OCI-LY7 (cell line): ENCODE data around the gene CRYBB3. TPM values are rescaled to one million over a fixed set of nuclear protein-coding genes. Genes with fewer than 3 reads are reported as not detected.

Source experiments
- BruUV-seq: library from RNA; stranded (reverse); fragments of 400-500 nt; replicated peaks from 2 replicates; lab custom pipeline; 2021; lab: Mats Ljungman, UMichigan
- CTCF ChIA-PET: fragments of 300-600 bp; sonication (Branson Sonifier 250); formaldehyde crosslinking; loops from one replicate; lab custom pipeline; 2022; ENCODE audit warnings: antibody characterized with exemption; ENCODE audit not compliant: unreplicated experiment; lab: Charles Lee
- POLR2A ChIA-PET: fragments of 300-600 bp; sonication (Branson Sonifier 250); formaldehyde crosslinking; loops from one replicate; lab custom pipeline; 2022; ENCODE audit warnings: antibody characterized with exemption; lab: Charles Lee
- DNase-seq: peaks from one replicate; pipeline ENCODE4 v3.0.0-alpha.2; 2015; ENCODE audit warnings: low spot score
- H2AFZ ChIP-seq: fragments of 200-600 bp; sonication (generic), shearing (Covaris generic); 2 replicates; pipeline ENCODE4 v1.6.1; 2014; ENCODE audit warnings: mild to moderate bottlenecking, antibody characterized with exemption, low read length, moderate library complexity
- H3K27ac ChIP-seq: fragments of 200-600 bp; sonication (generic); 2 replicates; pipeline ENCODE4 v1.5.1; 2014; ENCODE audit warnings: mixed run types, low read depth, mild to moderate bottlenecking, moderate library complexity, low read length, inconsistent platforms; ENCODE audit not compliant: poor library complexity, severe bottlenecking
- H3K36me3 ChIP-seq: fragments of 200-600 bp; sonication (generic); 2 replicates; pipeline ENCODE4 v1.6.1; 2014; ENCODE audit warnings: mild to moderate bottlenecking, antibody characterized with exemption, low read length, moderate library complexity, mixed read lengths; ENCODE audit not compliant: insufficient read depth
- H3K4me1 ChIP-seq: fragments of 200-600 bp; sonication (generic); 2 replicates; pipeline ENCODE4 v1.5.1; 2014; ENCODE audit warnings: mild to moderate bottlenecking, low read length; ENCODE audit not compliant: insufficient read depth, poor library complexity, severe bottlenecking
- H3K4me2 ChIP-seq: fragments of 200-600 bp; sonication (generic); 2 replicates; pipeline ENCODE4 v1.6.1; 2014; ENCODE audit warnings: mild to moderate bottlenecking, low read length
- H3K4me3 ChIP-seq: fragments of 200-600 bp; sonication (generic); 2 replicates; pipeline ENCODE4 v1.5.1; 2014; ENCODE audit warnings: mild to moderate bottlenecking, low read depth, low read length; ENCODE audit not compliant: poor library complexity, severe bottlenecking
- H3K79me2 ChIP-seq: fragments of 200-600 bp; sonication (generic); 2 replicates; pipeline ENCODE4 v1.6.1; 2016; ENCODE audit warnings: low read depth, mild to moderate bottlenecking, low read length, moderate library complexity, mixed read lengths; ENCODE audit not compliant: insufficient read depth
- H3K9me2 ChIP-seq: fragments of 200-600 bp; sonication (generic); 2 replicates; pipeline ENCODE4 v1.6.1; 2016; ENCODE audit warnings: mild to moderate bottlenecking, low read length, mixed read lengths; ENCODE audit not compliant: insufficient read depth
- H3K9me3 ChIP-seq: fragments of 200-600 bp; sonication (generic); 2 replicates; pipeline ENCODE4 v1.6.1; 2014; ENCODE audit warnings: mild to moderate bottlenecking, mixed run types, low read length, mixed read lengths
- H4K20me1 ChIP-seq: fragments of 200-600 bp; sonication (generic); 2 replicates; pipeline ENCODE4 v1.6.1; 2014; ENCODE audit warnings: mild to moderate bottlenecking, antibody characterized with exemption, low read length, moderate library complexity, mixed read lengths; ENCODE audit not compliant: insufficient read depth
- CTCF ChIP-seq: fragments of 200-600 bp; sonication (generic); conservative IDR thresholded peaks from 2 replicates; pipeline ENCODE4 v1.5.1; 2014; ENCODE audit warnings: mild to moderate bottlenecking, antibody characterized with exemption, low read length, moderate library complexity, mixed read lengths
- EZH2phosphoT487 ChIP-seq: fragments of 200-600 bp; sonication (generic); IDR thresholded peaks from 2 replicates; pipeline ENCODE4 v1.6.1; 2018; ENCODE audit warnings: low read depth, borderline replicate concordance, mild to moderate bottlenecking, mixed run types, antibody characterized with exemption, low read length, moderate library complexity, mixed read lengths
- intact Hi-C: fragments of 100-400 bp; cut with micrococcal nuclease; formaldehyde crosslinking; loops from one replicate; pipeline ENCODE4 v1.10.0; 2022; ENCODE audit not compliant: unreplicated experiment
- total RNA-seq, 2 experiments: library from RNA; depleted of rRNA in 1 of 2; stranded (reverse); fragments of >200 nt in 1 of 2; shearing (Covaris generic) in 1 of 2; gene quantifications; 2 replicates each; pipeline ENCODE4 v1.2.3, GENCODE V29; 2014 to 2022

CRYBB3 gene
- total RNA-seq, 2 experiments from 2014 or later: not detected

GRCh38 chr22:25176175-25176574 lies 23.5 kb upstream of the CRYBB3 start:
- ChIA-PET CTCF (no interaction called here), POLR2A (interaction anchor here (0.6 kb wide), 1 partner anchor 60 kb away, joined by 3 read pairs; no protein-coding TSS in a partner anchor)
- Histone ChIP-seq H2AFZ (no peak overlapping the region), H3K4me3 (no peak overlapping the region), H3K4me1 (no peaks in the 10 kb centered on the region), H3K9me2 (no peaks in the 10 kb centered on the region), H3K27ac (no peak overlapping the region), H4K20me1 (no peaks in the 10 kb centered on the region), H3K4me2 (no peak overlapping the region), H3K9me3 (no peaks in the 10 kb centered on the region), H3K36me3 (no peaks in the 10 kb centered on the region), H3K79me2 (no peaks in the 10 kb centered on the region)
- no peak for TF ChIP-seq CTCF
- no peak for TF ChIP-seq EZH2phosphoT487
- DNase-seq: no peak
- no TSS peak for BruUV-seq
- intact Hi-C loops: no loop called here

GRCh38 chr22:25176799-25177198 lies 22.9 kb upstream of the CRYBB3 start:
- no peaks in the 10 kb centered on the region for H3K4me1 ChIP-seq
- H3K9me2 ChIP-seq: no peaks in the 10 kb centered on the region
- H3K79me2 ChIP-seq: no peaks in the 10 kb centered on the region
- H3K4me3 ChIP-seq: no peak overlapping the region
- no peak for TF ChIP-seq CTCF
- no peak for TF ChIP-seq EZH2phosphoT487
- H4K20me1 ChIP-seq: no peaks in the 10 kb centered on the region
- H3K9me3 ChIP-seq: no peaks in the 10 kb centered on the region
- H2AFZ ChIP-seq: no peak overlapping the region
- no peak overlapping the region for H3K4me2 ChIP-seq
- no TSS peak for BruUV-seq
- H3K36me3 ChIP-seq: no peaks in the 10 kb centered on the region
- ChIA-PET POLR2A (no interaction called here), CTCF (no interaction called here)
- intact Hi-C loops: no loop called here
- no peak overlapping the region for H3K27ac ChIP-seq
- no peak for DNase-seq

GRCh38 chr22:25177226-25177625 lies 22.4 kb upstream of the CRYBB3 start:
- TF ChIP-seq CTCF (no peak), EZH2phosphoT487 (no peak)
- H3K9me2 ChIP-seq: no peaks in the 10 kb centered on the region
- no peaks in the 10 kb centered on the region for H3K9me3 ChIP-seq
- H3K27ac ChIP-seq: no peak overlapping the region
- H3K36me3 ChIP-seq: no peaks in the 10 kb centered on the region
- no peaks in the 10 kb centered on the region for H4K20me1 ChIP-seq
- H3K4me2 ChIP-seq: no peak overlapping the region
- no peak overlapping the region for H3K4me3 ChIP-seq
- H2AFZ ChIP-seq: no peak overlapping the region
- intact Hi-C loops: no loop called here
- no TSS peak for BruUV-seq
- ChIA-PET CTCF (no interaction called here), POLR2A (no interaction called here)
- H3K4me1 ChIP-seq: no peaks in the 10 kb centered on the region
- DNase-seq: no peak
- no peaks in the 10 kb centered on the region for H3K79me2 ChIP-seq
